GM21447 (cell line): ENCODE data around the gene SYPL1.

ENCODE experiments used
- ATAC-seq: cut with Tn5 transposase; IDR thresholded peaks from one replicate; pipeline ENCODE4 v1.9.1; 2021; ENCODE audit not compliant: unreplicated experiment

Gene SYPL1

GRCh38 chr7:106095634-106096033, 16.5 kb downstream of the SYPL1 start:
- no peak for ATAC-seq

GRCh38 chr7:106094780-106095179, 17.3 kb downstream of the SYPL1 start:
- no peak for ATAC-seq

GRCh38 chr7:106092204-106092603, 19.9 kb downstream of the SYPL1 start:
- no peak for ATAC-seq

- peak; percentile 97 for ATAC-seq
These were observed 22.5 kb downstream of the SYPL1 start for GRCh38 chr7:106089647-106090046.

GRCh38 chr7:106088014-106088413, 24.1 kb downstream of the SYPL1 start:
- ATAC-seq = no peak

GRCh38 chr7:106086062-106086461, 26.1 kb downstream of the SYPL1 start:
- ATAC-seq = no peak

GRCh38 chr7:106085015-106085414, 27.1 kb downstream of the SYPL1 start:
- ATAC-seq = no peak

GRCh38 chr7:106083717-106084116, 28.4 kb downstream of the SYPL1 start:
- ATAC-seq = no peak

GRCh38 chr7:106082087-106082854, 29.8 kb downstream of the SYPL1 start:
- ATAC-seq = no peak

GRCh38 chr7:106080300-106080987, 31.7 kb downstream of the SYPL1 start:
- no peak for ATAC-seq

- ATAC-seq = no peak
These were observed 35.6 kb downstream of the SYPL1 start for GRCh38 chr7:106076537-106076936.

GRCh38 chr7:106075937-106076336, 36.2 kb downstream of the SYPL1 start:
- ATAC-seq = no peak

- ATAC-seq = no peak
These were observed 37.9 kb downstream of the SYPL1 start for GRCh38 chr7:106074257-106074656.

- no peak for ATAC-seq
These were observed 38.4 kb downstream of the SYPL1 start for GRCh38 chr7:106073701-106074100.

- no peak for ATAC-seq
These were observed 39.4 kb downstream of the SYPL1 start for GRCh38 chr7:106072715-106073091.

- peak; percentile 2 for ATAC-seq
These were observed 40.0 kb downstream of the SYPL1 start for GRCh38 chr7:106071999-106072714.

GRCh38 chr7:106071356-106071998, 40.6 kb downstream of the SYPL1 start:
- ATAC-seq = peak; percentile 92

- no peak for ATAC-seq
These were observed 41.4 kb downstream of the SYPL1 start for GRCh38 chr7:106070567-106071254.

GRCh38 chr7:106070201-106070551, 41.9 kb downstream of the SYPL1 start:
- ATAC-seq = no peak

GRCh38 chr7:106069471-106070200, 42.5 kb downstream of the SYPL1 start:
- ATAC-seq = no peak
